Measurements from ENCODE around the gene DLG1.

- TF ChIP-seq ATF3 (IDR thresholded peaks at IDR 0.05): no peak
- TF ChIP-seq RXRA (IDR thresholded peaks at IDR 0.05): no peak
- TF ChIP-seq JUND (IDR thresholded peaks at IDR 0.05): no peak
- no peak for TF ChIP-seq CTCF (IDR thresholded peaks at IDR 0.05; ENCODE audit: low read depth, low read length, missing input control)
- TF ChIP-seq SP1 (IDR thresholded peaks at IDR 0.05): no peak
- no peak for TF ChIP-seq TAF1 (conservative IDR thresholded peaks at IDR 0.05)
- no peak for TF ChIP-seq YY1 (IDR thresholded peaks at IDR 0.05)
- no peak for TF ChIP-seq MAX (IDR thresholded peaks at IDR 0.05)
- no peak for TF ChIP-seq REST (IDR thresholded peaks at IDR 0.05)
- TF ChIP-seq NR2F2 (IDR thresholded peaks at IDR 0.05): no peak
Observed at GRCh38 chr3:197241173-197241572, 57.2 kb downstream of the DLG1 start.

Measured in liver (tissue), 3 donors.